Keratinocyte (primary cell): ENCODE results near the gene DNAJC18.

Experiments used
- CTCF ChIP-seq, 3 experiments: IDR thresholded peaks in 1 of 3; conservative IDR thresholded peaks in 1 of 3; optimal IDR thresholded peaks in 1 of 3; 2 replicates in 2 of 3; 3 replicates in 1 of 3; pipeline versions ENCODE3 to v1.5.1; 2011; ENCODE audit warnings: low read length in 3 of 3, mild to moderate bottlenecking in 3 of 3, moderate library complexity in 2 of 3, control low read depth in 1 of 3, inconsistent platforms in 1 of 3; ENCODE audit not compliant: insufficient read depth in 2 of 3; ENCODE audit errors: extremely low read depth in 1 of 3
- EZH2 ChIP-seq: IDR thresholded peaks from one replicate; pipeline ENCODE4 v1.6.1; 2012; ENCODE audit warnings: inconsistent platforms, mild to moderate bottlenecking, low read length, moderate library complexity

DNA sequence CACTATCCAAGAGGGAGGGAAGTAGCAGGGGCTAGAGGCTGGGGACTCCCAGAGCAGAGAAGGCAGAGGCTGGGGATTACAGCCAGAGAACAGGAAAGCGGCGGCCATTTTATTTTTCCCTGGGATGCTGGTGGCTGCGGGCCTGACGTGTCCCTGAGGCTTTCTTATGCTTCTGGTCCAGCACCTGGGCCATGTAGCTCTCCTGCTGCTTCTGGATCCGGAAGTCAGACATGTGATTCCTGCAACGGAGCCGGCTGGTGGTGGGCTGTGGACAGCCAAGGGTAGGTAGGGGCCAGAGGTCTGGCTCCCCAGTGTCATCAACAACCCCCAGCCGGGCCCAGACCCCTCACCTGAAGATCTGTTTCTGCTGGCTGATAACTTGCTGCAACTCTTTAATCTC lies 42.6 kb downstream of the DNAJC18 start:
- TF ChIP-seq CTCF (optimal IDR thresholded peaks at IDR 0.05 in 1 of 3, IDR thresholded peaks at IDR 0.05 in 1 of 3, conservative IDR thresholded peaks at IDR 0.05 in 1 of 3; ENCODE audit: extremely low read depth in 1 of 3, insufficient read depth in 2 of 3, low read length in 3 of 3) (no peak), EZH2 (no peak)
